ENCODE measurements around the gene OTOF. TPM values are rescaled to one million over a fixed set of nuclear protein-coding genes. Genes with fewer than 3 reads are reported as not detected.
A peak's percentile ranks its signal among the peaks of the same experiment; 100 is the strongest.

Gene OTOF
- total and polyA plus RNA-seq, 9 donors = under 0.01 to 0.37 (median 0.17) TPM; not detected in 2

GRCh38 chr2:26485725-26486418, 7.9 kb upstream of the OTOF start:
- Histone ChIP-seq H3K36me3 (no peaks in the 10 kb centered on the region), H3K4me1 (ENCODE audit: insufficient read depth) (peaks cover 18% of the 10 kb centered on the region), H3K4me3 (no peak overlapping the region), H3K27me3 (no peaks in the 10 kb centered on the region), H3K27ac (no peak overlapping the region), H3K9me3 (no peaks in the 10 kb centered on the region)
- no peak for DNase-seq
- intact Hi-C loops (cut with DNase I) = no loop called here
- 83 to 87% (median 86%) methylated on average over 8 of the region's 8 CpGs for WGBS, 3 donors
- no peak for TF ChIP-seq POLR2A (IDR thresholded peaks at IDR 0.05)
- TF ChIP-seq EP300 (IDR thresholded peaks at IDR 0.05) = no peak
- no peak for TF ChIP-seq CTCF (IDR thresholded peaks at IDR 0.05)

- intact Hi-C loops (cut with DNase I) = no loop called here
- Histone ChIP-seq H3K4me3 (no peak overlapping the region), H3K36me3 (no peaks in the 10 kb centered on the region), H3K9me3 (no peaks in the 10 kb centered on the region), H3K27ac (no peak overlapping the region), H3K4me1 (ENCODE audit: insufficient read depth) (peaks cover 22% of the 10 kb centered on the region), H3K27me3 (no peaks in the 10 kb centered on the region)
- DNase-seq = no peak
- 87 to 100% (median 93%) methylated on average over 2 of the region's 2 CpGs for WGBS, 3 donors
- TF ChIP-seq POLR2A (IDR thresholded peaks at IDR 0.05) = no peak
- TF ChIP-seq CTCF (IDR thresholded peaks at IDR 0.05) = no peak
- TF ChIP-seq EP300 (IDR thresholded peaks at IDR 0.05) = no peak
These were observed 7.2 kb upstream of the OTOF start for GRCh38 chr2:26485099-26485498.

GRCh38 chr2:26484579-26484978, 6.7 kb upstream of the OTOF start:
- Histone ChIP-seq H3K4me3 (no peak overlapping the region), H3K27me3 (no peaks in the 10 kb centered on the region), H3K9me3 (no peaks in the 10 kb centered on the region), H3K4me1 (ENCODE audit: insufficient read depth) (peaks cover 22% of the 10 kb centered on the region), H3K27ac (no peak overlapping the region), H3K36me3 (no peaks in the 10 kb centered on the region)
- no peak for DNase-seq
- no peak for TF ChIP-seq CTCF (IDR thresholded peaks at IDR 0.05)
- no peak for TF ChIP-seq POLR2A (IDR thresholded peaks at IDR 0.05)
- no peak for TF ChIP-seq EP300 (IDR thresholded peaks at IDR 0.05)
- 89 to 93% (median 92%) methylated on average over 2 to 4 of the region's 4 CpGs for WGBS, 3 donors
- intact Hi-C loops (cut with DNase I) = no loop called here

GRCh38 chr2:26483957-26484565, 6.1 kb upstream of the OTOF start:
- 41 to 57% (median 57%) methylated on average over 13 of the region's 13 CpGs for WGBS, 3 donors
- DNase-seq = peak; percentile 41 to 60 (median 52)

More at GRCh38 chr2:26483957-26484565, 6.1 kb upstream of the OTOF start:
- H3K4me1 ChIP-seq (ENCODE audit: insufficient read depth) = peaks cover 22% of the 10 kb centered on the region
- no peak for TF ChIP-seq EP300 (IDR thresholded peaks at IDR 0.05)
- TF ChIP-seq POLR2A (IDR thresholded peaks at IDR 0.05) = no peak
- no peak for TF ChIP-seq CTCF (IDR thresholded peaks at IDR 0.05)
- no peaks in the 10 kb centered on the region for H3K9me3 ChIP-seq
- H3K27ac ChIP-seq = peak overlapping the region in 1 of 2 donors; percentile 13
- no peaks in the 10 kb centered on the region for H3K27me3 ChIP-seq
- H3K4me3 ChIP-seq = no peak overlapping the region
- no peaks in the 10 kb centered on the region for H3K36me3 ChIP-seq
- intact Hi-C loops (cut with DNase I) = no loop called here
